K562 (cell line): ENCODE measurements around the gene FASN. TPM values are rescaled to one million over a fixed set of nuclear protein-coding genes. Genes with fewer than 3 reads are reported as not detected.

Source experiments
- MGA ChIP-seq: fragments of 450-650 bp; IDR thresholded peaks from 2 replicates; pipeline ENCODE4 v1.6.1; 2016; ENCODE audit warnings: mild to moderate bottlenecking, moderate library complexity
- MIER1 ChIP-seq: fragments of 450-650 bp; IDR thresholded peaks from 2 replicates; pipeline ENCODE4 v1.6.1; 2016; ENCODE audit warnings: antibody characterized with exemption, mild to moderate bottlenecking, low read depth
- NR2C2 ChIP-seq, 2 experiments: fragments of 200-800 bp in 1 of 2; sonication (Bioruptor generic) in 1 of 2; sonication (generic) in 1 of 2; formaldehyde crosslinking in 1 of 2; IDR thresholded peaks; 2 replicates each; pipeline versions ENCODE4 v1.6.1 to v1.8.0; 2016 to 2022; ENCODE audit warnings: mild to moderate bottlenecking in 1 of 2, missing compliant biosample characterization in 1 of 2, missing genetic modification characterization in 1 of 2, missing genetic modification reagents in 1 of 2
- SAFB2 ChIP-seq: fragments of 200-400 bp; formaldehyde crosslinking; IDR thresholded peaks from 2 replicates; pipeline ENCODE4 v1.6.1; 2018; ENCODE audit warnings: borderline replicate concordance, low read length, low read depth, moderate library complexity; ENCODE audit not compliant: severe bottlenecking
- ZNF407 ChIP-seq: fragments of 450-650 bp; IDR thresholded peaks from 2 replicates; pipeline ENCODE4 v1.6.1; 2016; ENCODE audit warnings: low read depth
- ZNF57 ChIP-seq: fragments of 450-650 bp; formaldehyde crosslinking; IDR thresholded peaks from 2 replicates; pipeline ENCODE4 v1.4.0; 2020; ENCODE audit warnings: mild to moderate bottlenecking, moderate library complexity
- polyA plus RNA-seq, 8 experiments: library from polyadenylated mRNA; depleted of rRNA in 4 of 8; stranded (reverse) in 5 of 8; unstranded in 3 of 8; fragments of >200 nt; fragmentation: Nextera tagmentation in 2 of 8; fragmentation: Illumina TruSeq in 1 of 8; extraction: Ambion mirVana in 2 of 8; extraction: Trizol in 1 of 8; gene quantifications; 2 replicates each; pipeline versions ENCODE4 v1.2.1 to v1.2.3, GENCODE V29; 2011 to 2014; ENCODE audit warnings: inconsistent platforms in 1 of 8, missing spikeins in 1 of 8
- total RNA-seq, 7 experiments: library from RNA; depleted of rRNA in 6 of 7; stranded (reverse); fragments of >200 nt in 6 of 7; fragmentation: Illumina TruSeq in 2 of 7; extraction: Trizol in 2 of 7; gene quantifications; 2 replicates each; pipeline versions ENCODE4 v1.2.1 to v1.2.3, GENCODE V29; 2011 to 2021; ENCODE audit warnings: low replicate concordance in 1 of 7

Gene FASN
- total and polyA plus RNA-seq, 9 of the 15 experiments (the other 6 are each of a cell fraction or from before 2014, with no cell fraction given), result 0.15 to 663 (median 49.9) TPM

GRCh38 chr17:82037092-82037888, 60.7 kb downstream of the FASN start, which contains the start of gene DCXR (continued):
- TF ChIP-seq MGA (peak; percentile 80), NR2C2 (CRISPR knock-in tag; IDR thresholded peaks at IDR 0.05) (0 out of 2 replicates have a peak, but pooled peaks have one; percentile 69), NR2C2 (tag; IDR thresholded peaks at IDR 0.05) (peak; percentile 51; the same call in 1 of the 2 replicates), ZNF407 (no peak), ZNF57 (CRISPR knock-in tag) (no peak), SAFB2 (no peak), MIER1 (no peak)
